Measurements from ENCODE around the gene KRT31.

DNA sequence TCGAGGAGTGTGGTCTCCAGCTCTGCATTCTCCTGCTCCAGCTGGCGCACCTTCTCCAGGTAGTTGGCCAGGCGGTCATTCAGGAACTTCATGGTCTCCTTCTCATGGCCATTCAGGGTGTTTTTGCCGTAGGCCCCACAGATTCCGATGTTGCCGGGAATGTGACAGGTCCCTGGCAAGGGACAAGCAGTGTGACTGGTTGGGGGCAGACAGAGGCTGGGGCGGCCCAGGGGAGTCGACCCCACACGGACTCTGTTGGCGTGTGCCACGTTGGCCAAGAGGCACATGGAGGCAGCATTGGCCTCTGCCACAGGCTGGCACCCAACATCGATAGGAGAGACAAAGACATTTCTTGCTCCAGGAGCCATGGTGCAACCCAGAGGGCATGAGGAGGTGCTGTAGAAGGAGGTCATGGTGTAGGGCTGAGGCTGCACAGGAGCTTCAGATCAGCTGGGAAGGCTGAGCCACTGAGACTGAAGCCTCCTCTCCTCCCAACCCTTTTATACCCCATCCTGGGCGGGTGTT is 26.8 kb upstream of the KRT31 start, which contains the start of gene KRT37:
- TF ChIP-seq, protein P1, sequence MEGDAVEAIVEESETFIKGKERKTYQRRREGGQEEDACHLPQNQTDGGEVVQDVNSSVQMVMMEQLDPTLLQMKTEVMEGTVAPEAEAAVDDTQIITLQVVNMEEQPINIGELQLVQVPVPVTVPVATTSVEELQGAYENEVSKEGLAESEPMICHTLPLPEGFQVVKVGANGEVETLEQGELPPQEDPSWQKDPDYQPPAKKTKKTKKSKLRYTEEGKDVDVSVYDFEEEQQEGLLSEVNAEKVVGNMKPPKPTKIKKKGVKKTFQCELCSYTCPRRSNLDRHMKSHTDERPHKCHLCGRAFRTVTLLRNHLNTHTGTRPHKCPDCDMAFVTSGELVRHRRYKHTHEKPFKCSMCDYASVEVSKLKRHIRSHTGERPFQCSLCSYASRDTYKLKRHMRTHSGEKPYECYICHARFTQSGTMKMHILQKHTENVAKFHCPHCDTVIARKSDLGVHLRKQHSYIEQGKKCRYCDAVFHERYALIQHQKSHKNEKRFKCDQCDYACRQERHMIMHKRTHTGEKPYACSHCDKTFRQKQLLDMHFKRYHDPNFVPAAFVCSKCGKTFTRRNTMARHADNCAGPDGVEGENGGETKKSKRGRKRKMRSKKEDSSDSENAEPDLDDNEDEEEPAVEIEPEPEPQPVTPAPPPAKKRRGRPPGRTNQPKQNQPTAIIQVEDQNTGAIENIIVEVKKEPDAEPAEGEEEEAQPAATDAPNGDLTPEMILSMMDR (IDR thresholded peaks at IDR 0.05) = no peak
- TF ChIP-seq TCF7L2 (IDR thresholded peaks at IDR 0.05; ENCODE audit: low read depth, low read length) = no peak

Measured in Panc1 (cell line).